ENCODE measurements around the gene FNBP1. TPM values are rescaled to one million over a fixed set of nuclear protein-coding genes. Genes with fewer than 3 reads are reported as not detected.

The FNBP1 gene
- total and polyA plus RNA-seq, 10 of the 15 experiments (the other 5 are each of a cell fraction or from before 2014, with no cell fraction given), result 64.5 to 353 (median 179) TPM

- TF ChIP-seq MLLT1 (IDR thresholded peaks at IDR 0.05) (no peak), BHLHE40 (IDR thresholded peaks at IDR 0.05; ENCODE audit: borderline replicate concordance in 1 of 2, low read depth in 2 of 2, low read length in 1 of 2) (peak; percentile 44 to 63; a peak in 2 of 4 replicates), IKZF2 (IDR thresholded peaks at IDR 0.05) (peak in 1 of 2 experiments; percentile 27; a peak in 1 of 4 replicates), SUZ12 (IDR thresholded peaks at IDR 0.05; ENCODE audit: unreplicated experiment) (no peak), NFYB (IDR thresholded peaks at IDR 0.05; ENCODE audit: insufficient read depth, low read depth, low read length) (no peak), CREB1 (IDR thresholded peaks at IDR 0.05; ENCODE audit: low read depth) (peak; percentile 57; the same call in 1 of the 2 replicates), NFYA (IDR thresholded peaks at IDR 0.05; ENCODE audit: borderline replicate concordance, low read depth, low read length) (no peak), ZNF687 (IDR thresholded peaks at IDR 0.05) (peak; percentile 12; the same call in 1 of the 2 replicates), ZNF622 (IDR thresholded peaks at IDR 0.05) (no peak), POLR2A (IDR thresholded peaks at IDR 0.05; ENCODE audit: low read depth, low read length) (peak; percentile 58), PAX8 (IDR thresholded peaks at IDR 0.05) (0 out of 2 replicates have a peak, but pooled peaks have one; percentile 72), IRF4 (IDR thresholded peaks at IDR 0.05; ENCODE audit: low read depth, low read length) (0 out of 2 replicates have a peak, but pooled peaks have one; percentile 13), RCOR1 (conservative IDR thresholded peaks at IDR 0.05; ENCODE audit: low read depth, low read length) (no peak), ETV6 (conservative IDR thresholded peaks at IDR 0.05 in 1 of 2, IDR thresholded peaks at IDR 0.05 in 1 of 2; ENCODE audit: borderline replicate concordance in 1 of 2, low read depth in 1 of 2) (no peak), EED (IDR thresholded peaks at IDR 0.05; ENCODE audit: low read depth) (no peak), CTCF (IDR thresholded peaks at IDR 0.05 in 2 of 3, conservative IDR thresholded peaks at IDR 0.05 in 1 of 3; ENCODE audit: control insufficient read depth in 2 of 3, extremely low read depth in 1 of 3, insufficient read depth in 1 of 3, low read depth in 3 of 3, low read length in 3 of 3) (no peak), ZNF592 (IDR thresholded peaks at IDR 0.05) (no peak)
Observed at GRCh38 chr9:129962889-129963703, 79.9 kb downstream of the FNBP1 start (continued).
